Frontal cortex (tissue), 4 donors: ENCODE data around the gene ACTL8. TPM values are rescaled to one million over a fixed set of nuclear protein-coding genes. Genes with fewer than 3 reads are reported as not detected.

Experiments used
- DNase-seq, 2 donors: peaks; one replicate each; pipeline ENCODE4 v3.0.0; 2012; ENCODE audit warnings: low spot score in 2 of 2
- FAIRE-seq: peaks from 2 replicates; lab custom pipeline; 2012; peaks lifted over from hg19 to GRCh38; lab: Jason Lieb, UNC
- total RNA-seq: library from RNA; depleted of rRNA; stranded (reverse); fragments of >200 nt; gene quantifications from one replicate; pipeline ENCODE4 v1.2.3, GENCODE V29; 2014
- donor health status: control.
- donor health status: control.
- donor health status: control.

Gene ACTL8
- total RNA-seq, 1 donor from 2014 or later, result under 0.01 TPM

GRCh38 chr1:17833661-17834501, 78.7 kb downstream of the ACTL8 start:
- no peak for DNase-seq
- no peak for FAIRE-seq

GRCh38 chr1:17834561-17835100, 79.5 kb downstream of the ACTL8 start:
- FAIRE-seq (no peak), DNase-seq (no peak)

GRCh38 chr1:17837233-17838030, 82.3 kb downstream of the ACTL8 start:
- no peak for DNase-seq
- FAIRE-seq, result no peak

GRCh38 chr1:17839641-17840196, 84.6 kb downstream of the ACTL8 start:
- no peak for DNase-seq
- no peak for FAIRE-seq

- no peak for FAIRE-seq
Measured at GRCh38 chr1:17841944-17842343, 86.8 kb downstream of the ACTL8 start.

GRCh38 chr1:17842686-17843085, 87.6 kb downstream of the ACTL8 start:
- FAIRE-seq, result no peak
- DNase-seq, result no peak

More at GRCh38 chr1:17841944-17842343, 86.8 kb downstream of the ACTL8 start:
- DNase-seq, result no peak

GRCh38 chr1:17844185-17844826, 89.2 kb downstream of the ACTL8 start:
- DNase-seq, result no peak
- FAIRE-seq, result no peak

- no peak for FAIRE-seq
Measured at GRCh38 chr1:17845583-17845982, 90.5 kb downstream of the ACTL8 start.

GRCh38 chr1:17846341-17846740, 91.2 kb downstream of the ACTL8 start:
- FAIRE-seq (no peak), DNase-seq (no peak)

More at GRCh38 chr1:17845583-17845982, 90.5 kb downstream of the ACTL8 start:
- DNase-seq, result no peak

- FAIRE-seq, result no peak
- no peak for DNase-seq
Measured at GRCh38 chr1:17847111-17847510, 92.0 kb downstream of the ACTL8 start.

GRCh38 chr1:17849216-17849615, 94.1 kb downstream of the ACTL8 start:
- DNase-seq (no peak), FAIRE-seq (no peak)

GRCh38 chr1:17851056-17851455, 95.9 kb downstream of the ACTL8 start:
- FAIRE-seq (no peak), DNase-seq (no peak)

- DNase-seq (no peak), FAIRE-seq (no peak)
Measured at GRCh38 chr1:17852383-17852782, 97.2 kb downstream of the ACTL8 start.

GRCh38 chr1:17853241-17853935, 98.3 kb downstream of the ACTL8 start:
- FAIRE-seq (no peak), DNase-seq (no peak)

GRCh38 chr1:17856496-17857108, 101.5 kb downstream of the ACTL8 start:
- DNase-seq, result no peak
- no peak for FAIRE-seq

- no peak for FAIRE-seq
- DNase-seq, result no peak
Measured at GRCh38 chr1:17857109-17857499, 102.0 kb downstream of the ACTL8 start.

- no peak for DNase-seq
- FAIRE-seq, result no peak
Measured at GRCh38 chr1:17857996-17858395, 102.9 kb downstream of the ACTL8 start.

GRCh38 chr1:17860812-17861211, 105.7 kb downstream of the ACTL8 start:
- FAIRE-seq, result no peak
- DNase-seq, result no peak

- DNase-seq, result no peak
- no peak for FAIRE-seq
Measured at GRCh38 chr1:17861685-17862084, 106.6 kb downstream of the ACTL8 start.
